GM21447 (cell line): ENCODE results near the gene IL10RB.

Experiments used
- ATAC-seq: cut with Tn5 transposase; IDR thresholded peaks from one replicate; pipeline ENCODE4 v1.9.1; 2021; ENCODE audit not compliant: unreplicated experiment

The IL10RB gene

DNA sequence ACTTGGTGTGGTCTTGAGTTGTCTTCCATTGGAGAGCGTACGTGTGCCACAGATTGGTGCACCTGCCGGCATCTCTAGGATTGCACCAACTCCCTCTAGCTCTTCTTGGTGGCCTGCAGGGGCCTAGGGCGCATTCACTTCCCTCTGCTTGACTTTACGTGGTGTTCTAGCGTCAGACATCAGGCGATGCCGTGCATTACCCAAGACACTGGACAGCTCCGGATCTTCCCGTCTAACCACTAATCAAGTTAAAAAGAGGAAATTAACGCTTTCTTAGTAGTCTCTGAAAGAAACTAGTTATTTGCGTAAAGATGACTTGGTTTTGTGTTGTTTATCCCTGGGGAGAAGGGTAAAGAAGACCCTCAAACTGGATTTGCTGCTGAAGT is 510 bp upstream of the IL10RB start:
- ATAC-seq = peak; percentile 33

DNA sequence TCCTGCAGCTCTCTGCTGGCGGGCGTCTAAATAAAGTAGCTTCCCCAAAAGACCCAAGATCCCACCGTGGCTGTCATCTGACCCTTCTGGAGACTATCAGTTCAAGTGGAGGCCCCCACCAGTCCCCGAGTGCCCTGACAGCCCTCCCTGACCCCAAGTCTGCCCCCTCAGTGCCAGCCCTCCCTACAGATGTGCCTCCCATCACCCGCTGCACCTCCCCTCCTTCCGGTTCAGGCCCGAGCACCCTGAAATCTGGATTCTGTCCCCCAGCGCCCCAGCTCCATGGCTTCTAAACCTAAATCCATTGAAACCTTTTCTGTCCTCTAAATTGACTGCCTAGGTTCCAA is 595 bp downstream of the IL10RB start:
- peak; percentile 14 for ATAC-seq

DNA sequence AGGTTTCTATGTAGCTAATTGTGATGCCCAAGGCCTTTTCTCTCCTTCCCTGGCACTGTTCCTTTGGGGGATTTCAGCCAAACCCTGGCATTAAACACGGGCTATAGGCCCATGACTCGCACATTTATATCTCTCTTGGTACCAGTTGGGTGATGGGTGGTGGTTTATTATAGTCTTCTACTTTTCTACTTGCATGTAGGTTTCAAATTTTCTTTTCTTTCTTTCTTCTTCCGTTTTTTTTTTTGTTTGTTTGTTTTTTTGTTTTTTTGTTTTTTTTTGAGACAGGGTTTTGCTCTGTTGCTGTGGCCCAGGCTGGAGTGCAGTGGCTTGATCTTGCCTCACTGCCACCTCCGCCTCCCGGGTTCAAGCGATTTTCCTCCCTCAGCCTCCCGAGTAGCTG is 1.1 kb downstream of the IL10RB start:
- no peak for ATAC-seq

DNA sequence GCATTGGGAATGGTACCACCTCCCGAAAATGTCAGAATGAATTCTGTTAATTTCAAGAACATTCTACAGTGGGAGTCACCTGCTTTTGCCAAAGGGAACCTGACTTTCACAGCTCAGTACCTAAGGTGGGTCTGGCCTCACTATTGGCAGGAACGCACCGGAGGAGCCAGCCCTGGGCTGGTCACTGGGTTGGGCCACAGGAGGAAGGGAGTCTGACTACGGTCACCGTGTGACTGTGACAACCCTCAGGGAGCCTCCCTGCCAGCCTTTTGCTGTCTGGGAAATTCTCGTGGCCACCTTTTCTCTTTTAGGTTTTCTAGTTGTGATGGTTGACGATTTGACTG is 2.2 kb downstream of the IL10RB start:
- no peak for ATAC-seq

- peak; percentile 61 for ATAC-seq
Measured at GRCh38 chr21:33268737-33269441, 2.7 kb downstream of the IL10RB start.

- ATAC-seq = no peak
Measured at GRCh38 chr21:33270986-33271385, 4.8 kb downstream of the IL10RB start.

DNA sequence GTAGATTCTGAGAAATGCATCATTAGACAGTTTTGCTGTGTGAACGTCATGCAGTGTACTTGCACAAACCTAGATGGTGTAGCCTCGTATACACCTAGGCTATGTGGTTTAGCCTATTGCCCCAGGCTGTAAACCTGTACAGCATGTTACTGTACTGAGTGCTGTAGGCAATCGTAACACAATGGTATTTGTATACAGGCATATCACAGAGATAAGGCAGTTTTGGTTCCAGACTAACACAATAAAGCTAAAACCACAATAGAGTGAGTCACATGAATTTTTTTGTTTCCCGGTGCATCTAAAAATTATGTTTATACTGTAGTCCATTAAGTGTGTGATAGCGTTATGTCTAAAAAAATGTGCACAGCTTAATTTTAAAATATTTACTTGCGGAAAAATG is 6.9 kb downstream of the IL10RB start:
- ATAC-seq = no peak

DNA sequence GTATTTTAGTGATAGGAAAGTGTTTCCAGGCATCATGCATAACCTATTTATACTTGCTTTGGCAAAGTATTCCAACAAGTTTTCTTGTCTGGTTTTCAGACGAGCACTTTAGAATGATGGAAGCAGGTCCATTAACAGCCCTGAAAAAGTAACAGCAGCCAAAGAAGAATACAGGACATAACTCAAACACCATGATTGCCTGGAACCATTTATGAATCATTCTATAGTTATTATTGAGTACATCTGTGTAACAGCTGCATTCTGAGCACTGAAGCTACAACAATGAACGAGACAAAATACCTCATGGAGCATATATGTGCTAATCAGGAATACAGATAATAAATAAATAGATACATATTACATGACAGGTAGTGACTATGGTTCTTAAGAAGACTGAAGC is 12.6 kb downstream of the IL10RB start:
- ATAC-seq = no peak

- no peak for ATAC-seq
Measured at GRCh38 chr21:33279330-33279820, 13.2 kb downstream of the IL10RB start.

- ATAC-seq = no peak
Measured at GRCh38 chr21:33281096-33281652, 15.0 kb downstream of the IL10RB start.

- no peak for ATAC-seq
Measured at GRCh38 chr21:33283203-33283602, 17.0 kb downstream of the IL10RB start.

DNA sequence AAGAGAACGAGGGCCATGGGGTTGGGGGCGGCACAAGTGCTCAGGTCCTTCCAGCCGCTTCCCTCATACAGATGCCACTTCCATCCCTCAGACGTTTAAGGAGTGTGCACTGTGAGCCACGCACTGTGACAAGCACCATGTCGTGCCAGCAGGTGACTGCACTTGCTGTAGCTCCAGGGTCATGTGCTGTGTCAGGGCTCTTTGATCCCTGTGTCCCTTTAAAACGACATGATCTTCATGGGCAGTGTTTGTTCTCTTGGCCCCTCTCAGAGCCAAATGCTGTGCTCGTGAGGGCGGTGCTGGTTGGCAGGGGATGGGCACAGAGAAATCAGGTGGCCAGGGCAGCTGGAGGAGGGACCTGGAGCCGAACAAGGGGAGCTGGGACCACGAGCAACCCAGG is 19.9 kb downstream of the IL10RB start:
- ATAC-seq = no peak

- ATAC-seq = no peak
Measured at GRCh38 chr21:33286600-33287456, 20.7 kb downstream of the IL10RB start.

DNA sequence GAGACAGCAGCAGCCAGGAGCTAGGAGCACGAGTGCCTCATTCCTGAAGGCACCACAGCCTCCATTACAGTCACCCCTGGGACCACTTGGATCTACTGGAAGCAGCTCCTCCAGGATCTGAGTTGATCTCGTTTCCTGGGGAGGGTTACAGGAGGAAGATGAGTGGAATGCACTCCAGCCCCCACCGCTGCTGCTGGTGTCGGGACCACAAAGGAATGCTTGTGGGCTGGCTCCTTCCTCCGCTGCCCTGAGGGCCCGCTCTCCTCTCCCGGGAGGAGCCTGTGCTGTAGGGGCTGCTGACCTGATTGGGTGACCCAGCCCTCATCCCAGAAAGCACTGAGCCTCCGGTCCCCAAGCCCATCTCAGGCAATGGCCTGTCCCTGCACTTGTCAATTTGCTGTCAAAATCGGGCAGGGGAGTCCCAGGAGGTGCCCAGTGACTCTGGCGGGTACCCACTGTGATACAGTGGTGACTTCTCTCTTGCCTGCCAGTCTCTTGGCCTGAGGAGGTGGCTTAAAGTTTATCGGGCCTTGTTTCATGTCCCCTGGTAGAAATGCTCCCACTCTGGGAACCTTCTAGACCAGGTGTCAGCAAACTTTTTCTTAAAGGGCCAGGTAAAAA is 23.1 kb downstream of the IL10RB start:
- no peak for ATAC-seq

- ATAC-seq = no peak
Measured at GRCh38 chr21:33290441-33290840, 24.3 kb downstream of the IL10RB start.

DNA sequence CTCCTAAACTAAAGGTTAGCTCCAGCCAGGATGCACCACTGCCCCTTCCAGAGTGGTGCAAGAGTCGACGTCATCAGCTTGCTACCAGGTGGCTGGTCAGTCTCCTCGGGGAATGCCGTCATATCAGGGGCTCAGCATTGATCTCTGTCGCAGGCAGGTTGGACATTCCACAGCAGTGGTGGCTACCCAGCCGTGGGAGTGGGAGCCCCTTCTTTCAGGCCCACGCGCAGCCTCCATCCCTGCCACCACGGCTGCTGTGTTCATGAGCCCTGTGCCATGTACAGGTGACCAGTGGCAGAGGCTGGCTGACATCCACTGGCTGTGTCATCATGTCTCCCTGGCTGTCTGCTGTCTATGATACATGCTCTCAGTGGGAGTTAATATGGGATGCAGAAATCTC is 25.5 kb downstream of the IL10RB start:
- ATAC-seq = no peak

GRCh38 chr21:33292724-33293123 is 26.6 kb downstream of the IL10RB start:
- ATAC-seq = no peak

DNA sequence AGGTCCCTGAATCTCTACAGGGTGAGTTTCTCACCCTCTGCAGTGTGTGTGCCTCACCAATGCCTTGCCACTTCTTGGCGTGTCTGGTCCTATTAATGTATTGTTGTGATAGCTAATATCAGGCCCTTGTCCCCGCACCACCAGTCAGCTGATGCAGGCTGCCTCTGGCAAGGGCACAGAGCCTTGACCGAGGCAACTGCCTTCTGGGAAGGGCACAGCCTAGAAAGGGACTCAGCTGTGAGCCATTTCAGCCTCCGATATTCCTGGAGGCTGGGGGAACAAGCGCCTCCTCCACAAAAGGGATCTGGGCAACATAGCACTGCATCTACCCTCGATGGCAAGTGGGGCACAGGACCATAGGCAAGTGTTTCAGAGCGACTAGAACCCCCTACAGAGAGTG is 27.0 kb downstream of the IL10RB start:
- ATAC-seq = no peak

GRCh38 chr21:33293811-33294216 is 27.6 kb downstream of the IL10RB start:
- ATAC-seq = no peak

DNA sequence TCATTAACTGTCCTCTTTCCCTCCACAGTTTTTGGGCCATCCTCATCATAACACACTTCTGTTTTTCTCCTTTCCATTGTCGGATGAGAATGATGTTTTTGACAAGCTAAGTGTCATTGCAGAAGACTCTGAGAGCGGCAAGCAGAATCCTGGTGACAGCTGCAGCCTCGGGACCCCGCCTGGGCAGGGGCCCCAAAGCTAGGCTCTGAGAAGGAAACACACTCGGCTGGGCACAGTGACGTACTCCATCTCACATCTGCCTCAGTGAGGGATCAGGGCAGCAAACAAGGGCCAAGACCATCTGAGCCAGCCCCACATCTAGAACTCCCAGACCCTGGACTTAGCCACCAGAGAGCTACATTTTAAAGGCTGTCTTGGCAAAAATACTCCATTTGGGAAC is 30.0 kb downstream of the IL10RB start:
- no peak for ATAC-seq

DNA sequence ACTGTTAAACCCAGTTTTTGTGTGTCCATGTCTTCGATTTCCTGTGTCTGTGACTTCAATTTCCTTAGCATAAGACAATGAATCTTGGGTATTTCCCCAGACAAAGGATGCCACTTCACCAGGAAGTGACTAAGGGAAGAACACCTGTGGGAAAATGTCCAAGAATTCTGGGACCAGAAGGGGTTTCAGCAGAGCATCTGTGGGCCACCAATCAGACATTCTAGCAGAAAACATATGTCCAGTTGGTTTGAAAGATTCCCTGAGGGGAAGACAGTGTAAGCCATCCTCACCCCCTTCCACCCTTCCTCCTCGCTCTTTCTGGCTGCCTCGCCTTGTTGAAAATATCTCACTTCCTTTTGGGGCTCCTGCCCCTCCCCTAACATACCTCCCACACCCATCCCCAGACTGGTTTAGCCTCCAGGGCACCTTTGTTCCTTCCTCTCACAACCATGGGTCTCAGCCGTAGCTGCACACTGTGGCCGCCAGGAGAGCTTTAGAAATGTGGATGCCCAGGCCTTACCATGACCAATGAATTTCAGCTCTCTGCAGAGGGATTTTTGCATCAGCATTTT is 33.1 kb downstream of the IL10RB start:
- ATAC-seq = peak; percentile 68
